ENCODE data around the gene PDE4D. TPM values are rescaled to one million over a fixed set of nuclear protein-coding genes. Genes with fewer than 3 reads are reported as not detected.
"Not testable (repeated sequence)": the region's sequence is repeated elsewhere in the genome, so short reads cannot be mapped to it uniquely, and the experiment has no call there.

Gene PDE4D
- total RNA-seq, 2 experiments from 2014 or later, result 40.5 to 41.2 TPM

- H3K27me3 Mint-ChIP-seq (ENCODE audit: low read depth), result no peaks in the 10 kb centered on the region
- no peaks in the 10 kb centered on the region for H3K36me3 Mint-ChIP-seq (ENCODE audit: low read depth)
- H3K9me3 Mint-ChIP-seq, result no peaks in the 10 kb centered on the region
- H3K27ac Mint-ChIP-seq, result no peak overlapping the region
- DNase-seq, result no peak
- H3K4me1 Mint-ChIP-seq (ENCODE audit: low read depth), result no peaks in the 10 kb centered on the region
- no peak overlapping the region for H3K4me3 Mint-ChIP-seq
- intact Hi-C loops (cut with micrococcal nuclease), result loop anchor here (1.0 kb wide), 5 partner anchors 51 to 485 kb away; no protein-coding TSS in a partner anchor
- CTCF ChIA-PET, result interaction anchor here (0.7 to 4.3 kb wide), 13 partner anchors 9 to 397 kb away, joined by 3 to 33 read pairs (median 4); no protein-coding TSS in a partner anchor
Measured at GRCh38 chr5:59673438-59674058, 220.0 kb downstream of the PDE4D start.

- H3K9me3 Mint-ChIP-seq, result no peaks in the 10 kb centered on the region
- H3K27me3 Mint-ChIP-seq (ENCODE audit: low read depth), result no peaks in the 10 kb centered on the region
- no peak overlapping the region for H3K4me3 Mint-ChIP-seq
- H3K36me3 Mint-ChIP-seq (ENCODE audit: low read depth), result no peaks in the 10 kb centered on the region
- peaks cover 5% of the 10 kb centered on the region for H3K4me1 Mint-ChIP-seq (ENCODE audit: low read depth)
- intact Hi-C loops (cut with micrococcal nuclease), result no loop called here
- no peak for DNase-seq
- CTCF ChIA-PET, result interaction anchor here (1.3 kb wide), 1 partner anchor 161 kb away, joined by 3 read pairs; no protein-coding TSS in a partner anchor
- H3K27ac Mint-ChIP-seq, result no peak overlapping the region
Measured at GRCh38 chr5:59666440-59667068, 227.0 kb downstream of the PDE4D start.

DNA sequence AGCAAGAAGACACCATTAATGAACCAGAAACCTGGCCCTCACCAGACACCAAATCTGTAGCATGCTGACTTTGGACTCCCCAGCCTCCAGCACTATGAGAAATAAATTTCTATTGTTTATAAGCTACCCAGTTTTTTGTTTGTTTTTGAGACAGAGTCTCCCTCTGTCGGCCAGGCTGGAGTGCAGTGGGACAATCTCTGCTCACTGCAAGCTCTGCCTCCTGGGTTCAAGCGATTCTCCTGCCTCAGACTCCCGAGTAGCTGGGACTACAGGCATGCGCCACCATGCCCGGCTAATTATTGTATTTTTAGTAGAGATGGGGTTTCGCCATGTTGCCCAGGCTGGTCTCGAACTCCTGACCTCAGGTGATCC, 227.7 kb downstream of the PDE4D start:
- intact Hi-C loops (cut with micrococcal nuclease), result loop anchor here (2.0 kb wide), 1 partner anchor 275 kb away; no protein-coding TSS in a partner anchor
- H3K9me3 Mint-ChIP-seq; H3K4me1 Mint-ChIP-seq (ENCODE audit: low read depth); H3K27ac Mint-ChIP-seq; DNase-seq; H3K4me3 Mint-ChIP-seq; H3K36me3 Mint-ChIP-seq (ENCODE audit: low read depth); H3K27me3 Mint-ChIP-seq (ENCODE audit: low read depth): not testable (repeated sequence)
- CTCF ChIA-PET, result interaction anchor here (1.3 kb wide), 1 partner anchor 160 kb away, joined by 3 read pairs; no protein-coding TSS in a partner anchor

GRCh38 chr5:59665086-59665831, 228.3 kb downstream of the PDE4D start:
- Mint-ChIP-seq H3K4me1 (ENCODE audit: low read depth) (peaks cover 5% of the 10 kb centered on the region), H3K27me3 (ENCODE audit: low read depth) (no peaks in the 10 kb centered on the region), H3K4me3 (no peak overlapping the region), H3K9me3 (no peaks in the 10 kb centered on the region), H3K36me3 (ENCODE audit: low read depth) (no peaks in the 10 kb centered on the region), H3K27ac (no peak overlapping the region)
- intact Hi-C loops (cut with micrococcal nuclease), result loop anchor here (2.0 kb wide), 1 partner anchor 274 kb away; no protein-coding TSS in a partner anchor
- no peak for DNase-seq
- CTCF ChIA-PET, result interaction anchor here (0.6 to 2.2 kb wide), 3 partner anchors 8 to 159 kb away, joined by 3 to 7 read pairs (median 3); no protein-coding TSS in a partner anchor

GRCh38 chr5:59661954-59662615, 231.4 kb downstream of the PDE4D start:
- no peaks in the 10 kb centered on the region for H3K36me3 Mint-ChIP-seq (ENCODE audit: low read depth)
- no peak overlapping the region for H3K4me3 Mint-ChIP-seq
- H3K27me3 Mint-ChIP-seq (ENCODE audit: low read depth), result no peaks in the 10 kb centered on the region
- CTCF ChIA-PET, result interaction anchor here (1.0 to 3.1 kb wide), 2 partner anchors 138 to 156 kb away, joined by 3 to 13 read pairs; no protein-coding TSS in a partner anchor
- no peaks in the 10 kb centered on the region for H3K9me3 Mint-ChIP-seq
- no peak overlapping the region for H3K27ac Mint-ChIP-seq
- peaks cover 5% of the 10 kb centered on the region for H3K4me1 Mint-ChIP-seq (ENCODE audit: low read depth)
- no peak for DNase-seq
- intact Hi-C loops (cut with micrococcal nuclease), result loop anchor here (2.0 kb wide), 1 partner anchor 155 kb away; no protein-coding TSS in a partner anchor

- Mint-ChIP-seq H3K4me3 (no peak overlapping the region), H3K36me3 (ENCODE audit: low read depth) (no peaks in the 10 kb centered on the region), H3K27me3 (ENCODE audit: low read depth) (no peaks in the 10 kb centered on the region), H3K9me3 (no peaks in the 10 kb centered on the region), H3K4me1 (ENCODE audit: low read depth) (peaks cover 5% of the 10 kb centered on the region), H3K27ac (no peak overlapping the region)
- intact Hi-C loops (cut with micrococcal nuclease), result no loop called here
- no peak for DNase-seq
- CTCF ChIA-PET, result interaction anchor here (0.6 to 3.1 kb wide), 5 partner anchors 42 to 309 kb away, joined by 3 to 13 read pairs (median 3); no protein-coding TSS in a partner anchor
Measured at GRCh38 chr5:59661311-59661710, 232.2 kb downstream of the PDE4D start.

DNA sequence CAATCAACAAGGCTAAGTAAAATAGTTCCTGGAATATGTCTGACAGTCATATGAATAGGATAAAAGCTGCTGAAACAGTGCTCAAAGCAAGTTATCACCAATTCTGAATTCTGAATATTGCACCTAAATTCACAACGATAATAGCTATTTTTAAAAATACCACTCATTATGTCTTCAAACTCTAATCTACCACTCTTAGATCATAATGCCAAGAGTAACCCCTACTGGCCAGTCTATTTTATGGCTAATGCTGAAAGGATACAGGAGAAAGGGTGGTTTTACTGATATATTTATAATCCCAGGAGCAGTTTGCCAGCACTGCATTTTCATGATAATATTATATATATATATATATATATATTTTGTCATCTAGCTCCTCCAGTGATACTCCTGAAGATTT, 232.8 kb downstream of the PDE4D start:
- CTCF ChIA-PET, result interaction anchor here (0.6 to 3.1 kb wide), 6 partner anchors 140 to 308 kb away, joined by 3 to 13 read pairs (median 3); no protein-coding TSS in a partner anchor
- Mint-ChIP-seq H3K36me3 (ENCODE audit: low read depth) (no peaks in the 10 kb centered on the region), H3K4me1 (ENCODE audit: low read depth) (peaks cover 5% of the 10 kb centered on the region), H3K4me3 (no peak overlapping the region), H3K27ac (no peak overlapping the region), H3K9me3 (no peaks in the 10 kb centered on the region), H3K27me3 (ENCODE audit: low read depth) (no peaks in the 10 kb centered on the region)
- DNase-seq, result no peak
- intact Hi-C loops (cut with micrococcal nuclease), result no loop called here

DNA sequence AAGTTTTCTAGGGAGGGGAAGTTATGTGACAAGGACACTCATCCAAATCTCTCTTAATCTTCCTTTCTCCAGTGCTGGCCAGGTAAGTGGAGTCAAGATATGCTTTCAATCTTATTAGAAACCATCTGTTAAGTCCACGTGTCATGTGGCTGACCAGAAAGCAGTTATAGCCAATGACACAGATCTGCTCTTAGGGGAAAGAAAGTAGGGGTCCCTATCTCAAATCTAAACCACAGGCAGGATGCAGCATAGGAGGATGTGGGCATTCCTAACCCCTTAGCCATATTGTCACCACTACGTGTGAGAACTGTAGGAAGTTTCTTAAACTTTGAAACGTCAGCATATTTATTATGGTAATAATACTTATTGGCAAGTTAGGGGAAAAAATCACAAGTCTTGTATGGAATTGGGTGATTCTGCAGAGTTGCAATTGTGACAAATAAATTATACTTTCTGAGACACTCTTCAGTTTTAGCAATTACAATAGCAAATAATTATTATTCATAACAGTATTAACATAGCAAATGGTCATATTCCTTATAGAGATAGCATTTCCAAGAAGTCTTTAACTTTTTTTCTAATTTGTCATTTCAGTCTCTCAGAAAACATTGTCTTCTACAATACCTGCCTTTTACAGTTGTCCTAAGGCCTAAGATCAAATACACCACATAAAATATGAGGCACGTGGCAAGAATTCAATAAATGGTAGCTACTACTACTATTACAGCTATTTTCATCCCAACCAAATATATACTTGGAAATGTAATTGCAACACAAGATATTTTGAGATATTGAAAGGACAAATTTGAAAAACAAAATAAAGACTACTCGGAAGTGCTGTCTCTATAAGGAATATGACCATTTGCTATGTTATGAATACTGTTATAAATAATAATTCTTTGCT, 236.9 kb downstream of the PDE4D start:
- H3K36me3 Mint-ChIP-seq (ENCODE audit: low read depth), result no peaks in the 10 kb centered on the region
- intact Hi-C loops (cut with micrococcal nuclease), result no loop called here
- CTCF ChIA-PET, result interaction anchor here (0.8 kb wide), 1 partner anchor 17 kb away, joined by 4 read pairs; no protein-coding TSS in a partner anchor
- H3K4me3 Mint-ChIP-seq, result no peak overlapping the region
- no peaks in the 10 kb centered on the region for H3K4me1 Mint-ChIP-seq (ENCODE audit: low read depth)
- H3K27me3 Mint-ChIP-seq (ENCODE audit: low read depth), result no peaks in the 10 kb centered on the region
- H3K27ac Mint-ChIP-seq, result no peak overlapping the region
- DNase-seq, result no peak
- no peaks in the 10 kb centered on the region for H3K9me3 Mint-ChIP-seq

DNA sequence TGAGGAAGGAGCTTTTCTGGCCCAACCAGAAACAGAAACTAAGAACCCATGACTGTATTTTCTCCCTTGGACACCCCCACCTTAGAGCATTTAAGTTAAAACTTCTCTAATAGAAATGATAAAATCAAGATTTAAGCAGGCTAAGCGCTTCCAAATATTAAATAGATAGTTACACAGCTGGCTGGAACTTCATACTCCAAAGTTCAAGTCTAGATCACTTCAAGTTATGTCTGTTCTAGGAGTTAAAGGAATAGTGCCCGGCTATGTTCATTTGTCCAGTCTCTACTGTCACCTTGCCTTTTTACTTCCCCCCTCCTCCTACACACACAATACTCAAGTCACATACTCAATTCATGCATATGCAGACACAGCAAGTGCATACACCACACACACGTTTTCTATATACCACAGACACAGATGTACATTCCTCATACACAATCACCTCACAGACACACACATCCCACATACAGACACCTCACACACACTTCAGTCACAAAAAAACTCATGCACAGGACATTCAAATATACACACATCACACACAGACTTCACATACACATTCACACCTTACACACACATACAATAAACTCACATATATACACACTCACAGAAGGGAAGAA, 237.7 kb downstream of the PDE4D start:
- intact Hi-C loops (cut with micrococcal nuclease), result no loop called here
- no peaks in the 10 kb centered on the region for H3K4me1 Mint-ChIP-seq (ENCODE audit: low read depth)
- H3K4me3 Mint-ChIP-seq, result no peak overlapping the region
- no peak overlapping the region for H3K27ac Mint-ChIP-seq
- no peaks in the 10 kb centered on the region for H3K36me3 Mint-ChIP-seq (ENCODE audit: low read depth)
- CTCF ChIA-PET, result interaction anchor here (0.6 to 0.7 kb wide), 2 partner anchors 41 to 1521 kb away, joined by 3 read pairs; no protein-coding TSS in a partner anchor
- H3K9me3 Mint-ChIP-seq, result no peaks in the 10 kb centered on the region
- DNase-seq, result no peak
- no peaks in the 10 kb centered on the region for H3K27me3 Mint-ChIP-seq (ENCODE audit: low read depth)

- no peaks in the 10 kb centered on the region for H3K9me3 Mint-ChIP-seq
- H3K4me3 Mint-ChIP-seq, result no peak overlapping the region
- DNase-seq, result no peak
- intact Hi-C loops (cut with micrococcal nuclease), result no loop called here
- H3K4me1 Mint-ChIP-seq (ENCODE audit: low read depth), result no peaks in the 10 kb centered on the region
- CTCF ChIA-PET, result no interaction called here
- H3K27me3 Mint-ChIP-seq (ENCODE audit: low read depth), result no peaks in the 10 kb centered on the region
- H3K36me3 Mint-ChIP-seq (ENCODE audit: low read depth), result no peaks in the 10 kb centered on the region
- H3K27ac Mint-ChIP-seq, result no peak overlapping the region
Measured at GRCh38 chr5:59654691-59655090, 238.8 kb downstream of the PDE4D start.

- no peak for DNase-seq
- CTCF ChIA-PET, result no interaction called here
- Mint-ChIP-seq H3K36me3 (ENCODE audit: low read depth) (no peaks in the 10 kb centered on the region), H3K9me3 (no peaks in the 10 kb centered on the region), H3K4me1 (ENCODE audit: low read depth) (no peaks in the 10 kb centered on the region), H3K27ac (no peak overlapping the region), H3K4me3 (no peak overlapping the region), H3K27me3 (ENCODE audit: low read depth) (peaks cover 2% of the 10 kb centered on the region)
- intact Hi-C loops (cut with micrococcal nuclease), result no loop called here
Measured at GRCh38 chr5:59652449-59652848, 241.1 kb downstream of the PDE4D start.
